GM19397 (cell line): ENCODE results near the gene FUT9.
"Not testable (repeated sequence)": the region's sequence is repeated elsewhere in the genome, so short reads cannot be mapped to it uniquely, and the experiment has no call there.

Source experiments
- ATAC-seq: cut with Tn5 transposase; IDR thresholded peaks from one replicate; pipeline ENCODE4 v1.9.1; 2021; ENCODE audit warnings: mild to moderate bottlenecking, moderate library complexity; ENCODE audit not compliant: unreplicated experiment

FUT9 gene

DNA sequence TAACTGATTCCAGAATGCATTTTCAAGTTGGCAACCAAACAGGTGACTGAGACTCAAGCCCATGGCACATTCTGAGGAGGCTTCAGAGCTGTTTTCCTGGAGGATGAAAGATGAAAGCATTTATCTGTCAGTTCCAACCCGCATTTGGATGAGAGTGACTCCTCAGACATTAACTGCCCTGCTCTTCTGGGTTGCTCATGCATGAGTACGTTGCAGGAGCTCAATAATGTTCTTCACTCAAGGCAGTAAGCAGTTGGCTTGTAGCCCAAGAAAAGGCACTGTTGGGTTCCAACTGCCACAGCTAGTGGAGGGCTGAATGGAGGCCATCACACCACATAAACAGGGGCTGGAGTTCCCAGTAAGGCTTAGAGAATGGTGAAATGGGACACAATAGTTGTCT, 155.3 kb downstream of the FUT9 start:
- ATAC-seq: no peak

DNA sequence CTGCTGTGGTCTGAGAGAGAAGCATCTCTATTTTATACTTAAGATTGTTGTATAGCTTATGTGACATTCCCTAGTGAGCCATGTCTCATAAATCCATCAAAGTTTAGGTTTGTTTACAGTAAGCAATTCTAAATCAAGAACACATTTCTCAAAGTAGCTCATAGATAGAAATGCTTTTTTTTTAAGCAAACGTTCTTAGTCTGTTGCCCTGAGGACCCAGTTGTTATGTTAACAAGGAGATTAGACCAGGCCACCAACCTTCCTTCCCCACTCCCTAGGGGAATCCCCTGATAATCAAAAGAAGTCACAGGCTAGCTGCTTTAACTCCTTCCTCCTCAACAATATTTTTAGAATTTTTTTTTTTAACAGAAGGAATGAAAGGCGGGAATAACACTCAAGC, 169.0 kb downstream of the FUT9 start:
- ATAC-seq: no peak

DNA sequence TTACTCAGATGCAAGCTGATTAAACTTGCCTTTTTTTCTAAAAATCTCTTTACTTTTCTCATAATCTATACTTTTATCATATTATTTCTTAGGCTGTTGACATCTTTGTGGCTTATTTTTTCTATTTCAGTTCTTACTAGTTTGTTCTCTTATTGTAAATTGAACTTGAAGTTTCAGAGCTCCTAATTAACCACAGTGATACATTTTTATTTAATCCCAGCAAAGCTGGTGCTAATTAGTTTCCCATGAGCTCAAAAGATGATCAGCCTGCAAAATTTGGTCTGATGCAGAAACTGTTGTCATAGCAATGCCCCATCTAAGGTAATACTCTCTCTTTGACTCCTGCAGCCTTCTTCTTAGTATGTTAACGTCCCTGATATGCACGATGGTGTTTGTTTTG, 170.3 kb downstream of the FUT9 start:
- ATAC-seq: no peak

DNA sequence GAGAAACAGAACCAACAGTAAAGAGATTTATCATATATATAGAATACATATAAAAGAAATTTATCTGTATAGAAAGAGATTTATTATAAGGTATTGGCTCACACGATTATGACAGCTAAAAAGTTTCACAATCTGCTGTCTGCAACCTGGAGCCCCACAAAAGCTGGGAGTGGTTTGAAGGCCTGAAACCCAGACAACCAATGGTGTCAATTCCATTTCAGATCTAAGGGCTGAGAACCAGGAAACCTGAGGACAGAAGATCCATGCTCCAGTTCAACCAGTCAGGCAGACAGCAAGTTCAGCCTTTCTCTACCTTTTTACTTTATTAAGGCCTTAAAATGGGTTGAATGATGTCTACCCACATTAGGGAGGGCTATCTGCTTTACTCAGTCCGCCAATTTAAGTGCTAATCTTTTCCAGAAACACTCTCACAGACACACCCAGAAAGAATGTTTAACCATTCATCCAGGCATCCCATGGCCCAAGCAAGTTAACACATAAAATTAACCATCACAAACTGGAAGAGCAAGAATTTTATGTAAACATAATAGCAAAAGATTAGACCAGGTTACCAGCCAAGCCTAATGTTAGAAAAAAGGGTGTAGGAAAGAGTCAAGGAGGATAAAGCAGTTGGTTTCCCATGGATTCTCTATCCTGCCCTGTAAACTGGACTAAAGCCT, 170.9 kb downstream of the FUT9 start:
- no peak for ATAC-seq

DNA sequence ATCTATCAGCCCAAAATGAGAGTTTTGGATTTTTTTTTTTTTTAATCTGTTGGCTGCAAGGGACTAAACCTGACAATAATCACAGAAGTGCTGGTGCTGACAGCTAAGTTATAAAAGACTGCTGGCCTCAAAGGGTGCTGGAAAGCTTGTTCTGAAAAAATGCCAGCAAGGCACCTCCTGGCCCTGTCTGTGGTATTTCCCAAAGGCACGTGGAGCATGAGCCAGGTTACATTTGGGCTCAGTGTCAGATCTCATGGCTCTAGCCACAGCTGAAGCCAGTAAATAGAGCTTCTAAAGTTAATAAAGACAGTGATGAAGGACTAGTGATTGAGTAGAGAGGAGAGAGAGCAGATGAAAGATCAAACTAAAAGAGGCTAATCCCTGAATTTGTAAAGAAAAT, 178.9 kb downstream of the FUT9 start:
- no peak for ATAC-seq

DNA sequence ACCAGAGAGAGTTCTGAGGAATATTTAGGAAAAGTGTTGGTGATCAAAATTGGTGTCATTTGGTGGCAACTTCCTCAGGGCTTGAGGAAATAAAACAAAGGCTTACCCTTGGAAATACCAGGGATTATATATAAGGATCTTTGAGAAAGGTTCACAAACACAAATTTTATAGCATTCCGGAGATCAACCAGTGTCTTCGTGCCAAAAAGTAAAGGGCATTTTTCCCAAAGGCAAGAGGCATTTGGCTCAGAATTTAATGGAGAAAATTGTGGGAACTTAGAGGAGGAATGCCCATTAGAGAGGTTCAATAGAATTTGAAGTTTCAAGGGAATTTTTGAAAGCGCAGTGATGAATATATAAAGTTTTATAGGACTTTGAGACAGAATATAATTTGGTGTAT, 179.5 kb downstream of the FUT9 start:
- no peak for ATAC-seq

DNA sequence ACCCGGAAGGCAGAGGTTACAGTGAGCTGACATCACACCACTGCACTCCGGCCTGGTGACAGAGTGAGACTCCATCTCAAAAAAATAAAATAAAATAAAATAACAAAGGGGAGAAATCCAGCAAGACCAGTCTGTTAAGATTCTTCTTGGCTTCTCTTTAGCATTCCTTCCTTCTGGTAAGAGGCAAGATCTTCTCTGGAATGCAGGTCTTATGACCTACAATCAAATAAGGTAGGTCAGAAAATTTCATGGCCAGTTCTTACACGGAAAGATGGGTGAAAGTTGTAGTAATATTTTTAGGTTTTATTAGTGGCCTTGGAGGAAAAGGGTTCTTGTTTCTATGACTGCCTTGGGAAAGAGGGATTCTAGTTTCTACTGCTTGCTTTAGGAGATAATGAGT, 180.9 kb downstream of the FUT9 start:
- no peak for ATAC-seq

DNA sequence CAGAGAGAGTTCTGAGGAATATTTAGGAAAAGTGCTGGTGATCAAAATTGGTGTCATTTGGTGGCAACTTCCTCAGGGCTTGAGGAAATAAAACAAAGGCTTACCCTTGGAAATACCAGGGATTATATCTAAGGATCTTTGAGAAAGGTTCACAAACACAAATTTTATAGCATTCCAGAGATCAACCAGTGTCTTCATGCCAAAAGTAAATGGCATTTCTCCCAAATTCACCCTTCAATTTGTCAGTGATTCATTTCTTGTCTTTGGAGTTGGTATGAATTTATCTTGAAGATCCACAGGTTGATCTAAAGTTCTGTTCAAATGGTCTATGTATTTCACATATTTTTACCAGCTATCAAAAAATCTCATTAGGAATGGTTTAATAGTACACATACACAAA, 181.5 kb downstream of the FUT9 start:
- ATAC-seq: no peak

DNA sequence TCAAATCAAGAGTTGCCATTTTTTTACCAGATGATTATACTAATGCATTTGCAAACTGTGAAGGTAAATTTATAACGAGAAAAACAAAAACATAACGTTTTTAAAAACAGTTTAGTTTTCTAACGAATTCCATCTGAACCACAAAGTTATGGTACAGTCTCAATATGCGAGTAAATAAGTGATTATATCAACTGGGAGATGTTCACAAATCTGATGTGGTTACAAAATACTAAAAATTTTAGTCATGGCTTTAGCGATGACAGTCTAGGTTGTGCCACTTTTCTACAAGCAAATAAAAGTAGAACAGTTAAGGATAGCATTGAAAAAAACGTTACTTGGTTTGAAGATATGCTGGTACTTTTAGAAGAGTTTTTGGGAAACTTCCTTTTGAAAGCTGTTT, 186.8 kb downstream of the FUT9 start:
- no peak for ATAC-seq

DNA sequence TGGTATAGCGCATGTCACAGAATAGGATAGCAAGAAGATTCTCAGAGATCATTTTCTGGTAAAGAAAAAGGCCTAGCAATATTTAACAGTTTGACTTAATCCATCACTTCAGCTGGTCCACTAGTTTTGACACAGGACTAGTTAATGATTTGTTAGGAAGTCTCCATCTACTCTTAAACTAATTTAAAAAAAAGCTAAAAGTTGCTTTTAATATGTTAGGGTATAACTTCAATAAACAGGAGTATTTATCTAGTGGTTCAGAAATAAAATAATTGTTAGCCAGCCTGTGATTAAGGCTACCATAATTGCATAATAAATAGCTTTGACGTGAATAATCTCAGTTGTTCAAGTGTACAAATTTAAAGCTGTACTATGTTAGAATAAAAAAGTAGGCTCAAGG, 195.6 kb downstream of the FUT9 start:
- ATAC-seq: no peak

DNA sequence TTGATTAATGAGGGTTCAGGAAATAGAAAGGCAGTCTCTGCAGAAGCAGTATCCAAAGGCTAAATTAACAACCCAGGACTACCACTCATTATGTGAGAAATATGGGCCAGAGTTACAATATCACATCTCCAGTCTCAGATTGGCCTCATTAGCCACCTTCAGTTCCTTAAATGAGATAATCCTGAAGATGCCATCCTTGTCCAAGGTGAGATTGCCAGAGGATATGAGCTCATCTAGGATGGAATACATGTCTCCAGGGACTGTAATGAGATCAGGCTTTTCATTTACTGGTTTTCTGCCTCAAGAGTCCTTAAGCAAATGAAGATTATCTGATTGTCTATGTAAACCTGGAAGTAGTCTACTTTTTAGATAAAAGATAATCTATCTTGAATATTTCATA, 196.3 kb downstream of the FUT9 start:
- ATAC-seq: no peak

DNA sequence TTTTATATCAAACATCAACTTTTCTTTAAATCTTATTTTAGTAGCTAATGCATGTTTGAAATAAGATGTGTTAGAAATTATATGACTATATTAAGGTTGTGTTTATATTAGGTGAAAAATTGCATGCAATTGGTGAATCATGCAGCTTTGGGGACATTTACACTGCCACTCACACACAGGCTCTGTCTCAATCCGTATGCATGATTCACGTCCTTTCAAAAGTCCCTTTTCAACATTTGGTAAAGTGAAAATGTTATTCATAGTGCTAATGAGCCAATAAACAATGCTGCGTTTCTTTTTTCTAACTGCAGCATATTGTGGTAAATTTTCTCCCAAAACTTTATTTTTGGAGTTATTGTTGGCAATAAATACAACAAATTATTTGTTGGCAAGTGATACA, 198.0 kb downstream of the FUT9 start:
- no peak for ATAC-seq

DNA sequence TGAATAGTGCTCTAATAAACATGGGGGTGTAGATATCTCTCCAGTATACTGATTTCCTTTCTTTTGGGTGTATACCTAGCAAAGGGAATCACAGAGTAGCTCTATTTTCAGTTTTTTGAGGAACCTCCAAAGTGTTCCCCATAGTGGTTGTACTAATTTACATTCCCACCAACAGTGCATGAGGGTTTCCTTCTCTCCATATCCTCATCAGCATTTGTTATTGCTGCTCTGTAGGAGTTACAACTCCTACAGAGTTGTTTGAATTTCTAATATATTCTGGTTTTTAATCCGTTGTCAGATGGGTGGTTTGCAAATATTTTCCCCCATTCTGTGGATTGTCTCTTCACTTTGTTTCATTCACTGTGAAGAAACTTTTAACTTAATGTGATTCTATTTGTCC, 207.9 kb downstream of the FUT9 start:
- ATAC-seq: no peak

DNA sequence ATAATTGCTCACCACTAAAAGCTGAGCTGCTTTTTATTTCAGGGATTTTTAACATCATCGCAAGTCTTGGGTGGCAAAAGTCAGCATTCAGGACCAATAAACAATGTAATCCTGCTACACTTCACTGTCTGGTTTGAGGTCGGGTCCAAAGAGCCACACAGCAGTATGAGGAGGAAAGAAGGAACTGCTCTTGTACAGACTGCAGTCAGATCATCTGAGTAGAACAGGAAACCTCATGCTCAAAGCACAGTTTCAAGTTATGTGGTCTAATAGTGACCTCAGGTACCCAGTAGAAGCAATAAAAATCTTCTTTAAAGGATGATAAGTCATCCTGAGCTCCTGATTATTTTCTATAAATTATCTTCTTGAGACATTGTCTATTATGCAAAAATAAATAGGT, 211.4 kb downstream of the FUT9 start:
- ATAC-seq: no peak

DNA sequence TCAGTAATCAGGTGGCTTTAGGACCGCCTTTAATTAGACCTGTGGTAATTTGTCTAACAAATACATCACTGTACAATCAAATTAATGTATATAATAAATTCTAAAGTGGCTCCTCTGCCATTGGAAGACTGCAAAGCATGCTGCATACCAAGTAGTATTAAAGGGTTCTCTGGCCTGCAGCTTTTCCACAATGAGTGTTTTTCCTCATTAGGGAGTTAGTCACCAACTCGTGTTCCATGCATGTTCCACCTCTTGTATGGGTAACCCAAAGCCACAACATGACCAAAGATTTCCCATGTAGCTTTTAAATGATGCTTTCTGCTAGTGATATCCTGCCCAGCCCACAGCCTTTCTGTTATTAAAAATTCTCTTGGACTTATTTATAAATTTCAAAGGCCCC, 218.7 kb downstream of the FUT9 start:
- no peak for ATAC-seq

DNA sequence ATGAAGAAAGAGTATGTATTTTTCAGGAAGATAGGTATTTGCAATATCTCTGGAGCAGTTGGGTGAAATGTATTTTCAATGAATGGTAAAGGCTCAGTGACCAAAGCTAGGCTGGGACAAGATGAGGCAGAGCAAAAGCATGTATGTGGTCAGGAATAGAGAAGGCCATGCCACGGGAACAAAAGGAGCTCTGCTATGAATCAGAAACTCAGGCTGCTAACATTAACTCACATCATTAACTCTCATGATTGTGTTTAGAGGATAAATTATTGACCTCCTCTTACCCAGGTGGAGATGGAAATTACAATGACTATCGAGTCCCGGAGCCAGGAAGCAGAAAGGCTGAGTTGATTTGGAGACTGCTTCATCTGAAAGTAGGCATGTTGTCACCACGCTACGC, 220.2 kb downstream of the FUT9 start:
- ATAC-seq: no peak

DNA sequence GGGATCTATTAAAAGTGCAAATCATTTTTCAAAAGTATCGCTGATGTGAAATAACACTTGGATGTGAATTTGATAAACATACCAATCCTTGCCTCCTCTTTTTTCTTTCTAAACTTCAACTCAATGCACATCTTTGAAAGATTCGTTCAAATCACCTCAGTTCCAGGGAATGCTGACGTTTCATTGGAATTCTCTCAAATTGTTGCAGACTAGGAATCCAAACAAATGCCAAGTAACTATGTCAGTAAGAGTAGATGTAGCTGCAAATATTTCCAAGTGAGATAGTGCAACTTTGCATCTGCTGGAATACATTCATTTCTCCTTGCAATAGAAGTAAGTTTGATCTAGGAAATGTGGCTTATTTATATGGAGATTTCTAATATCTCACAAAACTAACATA, 220.7 kb downstream of the FUT9 start:
- no peak for ATAC-seq

DNA sequence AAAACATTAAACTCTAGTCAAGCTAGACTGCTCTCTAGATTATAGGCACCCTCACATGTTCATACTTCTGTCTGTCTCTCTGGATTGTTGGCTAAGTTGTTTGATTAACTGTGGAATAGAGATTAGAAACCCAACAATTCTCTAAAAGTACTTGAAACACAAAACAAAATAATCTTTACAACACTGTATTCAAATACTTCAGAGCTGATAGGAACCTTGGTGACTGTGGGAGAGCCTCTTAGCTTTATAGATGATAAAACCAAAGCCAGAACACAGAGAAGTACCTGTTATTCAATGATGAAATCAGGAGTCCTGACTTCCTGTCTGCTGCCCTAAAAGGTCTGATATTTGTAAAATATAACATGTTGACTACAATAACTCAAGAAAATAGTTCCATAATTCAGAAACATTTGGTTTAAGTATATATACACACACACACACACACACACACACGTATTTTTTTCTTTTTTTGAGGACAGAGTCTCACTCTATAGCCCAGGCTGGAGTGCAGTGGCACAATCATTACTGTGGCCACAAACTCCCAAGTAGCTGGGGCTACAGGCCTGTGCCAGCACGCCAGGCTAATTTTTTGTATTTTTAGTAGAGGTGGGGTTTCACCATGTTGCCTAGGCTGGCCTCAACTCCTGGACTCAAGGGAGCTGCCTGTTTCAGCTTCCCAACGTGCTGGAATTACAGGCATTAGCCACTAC, 222.0 kb downstream of the FUT9 start:
- no peak for ATAC-seq

DNA sequence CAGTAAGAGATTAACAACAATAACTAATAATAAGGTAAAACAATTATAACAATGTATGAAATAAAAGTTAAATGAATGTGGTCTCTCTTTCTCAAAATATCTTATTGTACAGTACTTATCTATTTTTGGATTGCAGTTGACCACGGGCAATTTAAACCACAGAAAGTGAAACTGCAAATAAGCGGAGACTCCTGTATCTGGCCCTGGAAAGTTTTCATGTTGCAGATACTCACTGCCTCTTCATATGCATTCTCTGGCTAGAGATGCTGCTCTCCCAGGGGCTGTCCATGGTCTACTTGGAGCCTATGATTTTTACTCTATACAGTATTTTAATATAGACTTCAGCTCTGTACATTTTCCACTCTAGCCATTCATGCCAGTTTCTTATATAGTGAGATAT, 230.8 kb downstream of the FUT9 start:
- no peak for ATAC-seq

DNA sequence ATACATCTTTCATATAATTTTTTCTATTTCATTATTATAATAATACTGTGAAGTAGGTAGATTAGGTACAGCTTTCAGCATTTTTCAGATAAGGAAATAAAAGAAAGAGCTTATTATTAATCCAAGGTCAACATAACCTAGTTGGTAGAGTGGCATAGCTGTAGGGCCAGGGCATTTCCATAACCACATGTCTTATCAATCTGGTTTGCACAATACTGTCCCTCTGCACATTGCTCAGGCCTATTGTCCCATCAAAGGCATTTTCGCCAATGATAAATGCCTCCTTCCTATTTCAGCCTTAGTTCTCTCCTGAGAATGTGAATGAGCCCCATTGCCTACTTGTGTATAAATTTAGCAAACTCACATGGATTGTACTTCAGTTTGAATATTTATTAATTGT, 234.0 kb downstream of the FUT9 start:
- ATAC-seq: no peak

DNA sequence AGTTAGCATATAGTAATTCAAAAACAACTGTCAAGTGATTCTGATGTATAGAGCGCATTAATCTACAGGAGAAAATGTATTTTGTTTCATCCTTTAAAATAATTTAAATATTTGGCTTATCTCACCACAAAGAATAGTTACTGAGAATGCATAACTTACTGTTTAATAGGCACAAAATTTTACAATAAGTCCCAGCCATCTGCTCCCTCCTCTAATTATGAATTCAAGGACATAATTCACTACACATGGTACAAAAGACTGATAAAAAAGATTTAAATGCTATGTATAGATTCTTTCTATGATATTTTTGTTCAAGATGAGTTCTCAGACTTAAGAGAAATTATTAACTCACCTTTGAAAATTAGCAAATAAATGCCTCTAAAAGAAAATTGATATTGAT, 242.0 kb downstream of the FUT9 start:
- no peak for ATAC-seq

DNA sequence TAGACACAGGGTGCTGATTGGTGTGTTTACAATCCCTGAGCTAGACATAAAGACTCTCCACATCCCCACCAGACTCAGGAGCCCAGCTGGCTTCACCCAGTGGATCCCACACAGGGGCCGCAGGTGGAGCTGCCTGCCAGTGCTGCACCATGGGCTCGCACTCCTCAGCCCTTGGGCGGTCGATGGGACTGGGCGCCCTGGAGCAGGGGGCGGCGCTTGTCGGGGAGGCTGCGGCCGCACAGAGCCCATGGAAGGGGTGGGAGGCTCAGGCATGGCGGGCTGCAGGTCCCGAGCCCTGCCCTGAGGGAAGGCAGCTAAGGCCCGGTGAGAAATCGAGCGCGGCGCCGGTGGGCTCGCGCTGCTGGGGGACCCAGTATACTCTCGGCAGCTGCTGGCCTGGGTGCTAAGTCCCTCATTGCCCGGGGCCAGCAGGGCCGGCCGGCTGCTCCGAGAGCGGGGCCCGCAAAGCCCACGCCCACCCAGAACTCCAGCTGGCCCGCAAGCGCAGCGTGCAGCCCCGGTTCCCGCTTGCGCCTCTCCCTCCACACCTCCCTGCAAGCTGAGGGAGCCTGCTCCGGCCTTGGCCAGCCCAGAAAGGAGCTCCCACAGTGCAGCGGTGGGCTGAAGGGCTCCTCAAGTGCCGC, 245.1 kb downstream of the FUT9 start:
- ATAC-seq: not testable (repeated sequence)
